DOHH2 (cell line): ENCODE data around the gene RAMP2.

ENCODE experiments used
- H3F3A ChIP-seq: fragments of 200-600 bp; sonication (generic), shearing (Covaris generic); 2 replicates; pipeline ENCODE4 v1.6.0; 2016; ENCODE audit warnings: antibody characterized with exemption, mild to moderate bottlenecking; ENCODE audit not compliant: control insufficient read depth, insufficient read depth
- H3K27ac ChIP-seq: fragments of 200-600 bp; sonication (generic); 2 replicates; pipeline ENCODE4 v1.5.1; 2014; ENCODE audit warnings: low read depth, mild to moderate bottlenecking, low read length, moderate library complexity
- H3K27me3 ChIP-seq: fragments of 200-600 bp; sonication (generic); 2 replicates; pipeline ENCODE4 v1.6.1; 2014; ENCODE audit warnings: mild to moderate bottlenecking, low read length, mixed read lengths; ENCODE audit not compliant: control insufficient read depth
- H3K36me3 ChIP-seq: fragments of 200-600 bp; sonication (generic); 2 replicates; pipeline ENCODE4 v1.6.1; 2014; ENCODE audit warnings: mild to moderate bottlenecking, low read length, moderate library complexity, mixed read lengths; ENCODE audit not compliant: control insufficient read depth
- H3K4me1 ChIP-seq: fragments of 200-600 bp; sonication (generic); 2 replicates; pipeline ENCODE4 v1.6.1; 2014; ENCODE audit warnings: mild to moderate bottlenecking, low read length, mixed read lengths; ENCODE audit not compliant: control insufficient read depth
- H3K4me2 ChIP-seq: fragments of 200-600 bp; sonication (generic); 2 replicates; pipeline ENCODE4 v1.6.0; 2014; ENCODE audit warnings: mild to moderate bottlenecking, low read length, moderate library complexity
- H3K4me3 ChIP-seq: fragments of 200-600 bp; sonication (generic); 2 replicates; pipeline ENCODE4 v1.5.1; 2014; ENCODE audit warnings: mild to moderate bottlenecking, low read length, mixed read lengths
- H3K79me2 ChIP-seq: fragments of 200-600 bp; sonication (generic); 2 replicates; pipeline ENCODE4 v1.6.1; 2014; ENCODE audit warnings: mild to moderate bottlenecking, low read length, mixed read lengths; ENCODE audit not compliant: control insufficient read depth
- H3K9me2 ChIP-seq: fragments of 200-600 bp; sonication (generic); replicated peaks from 2 replicates; pipeline ENCODE4 v1.6.1; 2014; ENCODE audit warnings: mild to moderate bottlenecking, low read length, mixed read lengths; ENCODE audit not compliant: control insufficient read depth
- H3K9me3 ChIP-seq: fragments of 200-600 bp; sonication (generic); 2 replicates; pipeline ENCODE4 v1.6.1; 2014; ENCODE audit warnings: antibody characterized with exemption, low read length, mixed read lengths; ENCODE audit not compliant: control insufficient read depth, insufficient read depth
- H4K20me1 ChIP-seq: fragments of 200-600 bp; sonication (generic); 2 replicates; pipeline ENCODE4 v1.6.0; 2014; ENCODE audit warnings: low read depth, mild to moderate bottlenecking, antibody characterized with exemption, low read length, moderate library complexity; ENCODE audit not compliant: control insufficient read depth, insufficient read depth
- EZH2phosphoT487 ChIP-seq: fragments of 200-600 bp; sonication (generic); IDR thresholded peaks from 2 replicates; pipeline ENCODE4 v1.6.1; 2017; ENCODE audit warnings: borderline replicate concordance, mild to moderate bottlenecking, antibody characterized with exemption, low read length, moderate library complexity, mixed read lengths
- TF ChIP-seq, protein P1 (sequence below): fragments of 200-600 bp; sonication (generic); IDR thresholded peaks from one replicate; pipeline ENCODE4 v1.5.1; 2014; ENCODE audit warnings: antibody characterized with exemption, mild to moderate bottlenecking, low read depth, low read length; ENCODE audit not compliant: poor library complexity, severe bottlenecking

RAMP2 gene

DNA sequence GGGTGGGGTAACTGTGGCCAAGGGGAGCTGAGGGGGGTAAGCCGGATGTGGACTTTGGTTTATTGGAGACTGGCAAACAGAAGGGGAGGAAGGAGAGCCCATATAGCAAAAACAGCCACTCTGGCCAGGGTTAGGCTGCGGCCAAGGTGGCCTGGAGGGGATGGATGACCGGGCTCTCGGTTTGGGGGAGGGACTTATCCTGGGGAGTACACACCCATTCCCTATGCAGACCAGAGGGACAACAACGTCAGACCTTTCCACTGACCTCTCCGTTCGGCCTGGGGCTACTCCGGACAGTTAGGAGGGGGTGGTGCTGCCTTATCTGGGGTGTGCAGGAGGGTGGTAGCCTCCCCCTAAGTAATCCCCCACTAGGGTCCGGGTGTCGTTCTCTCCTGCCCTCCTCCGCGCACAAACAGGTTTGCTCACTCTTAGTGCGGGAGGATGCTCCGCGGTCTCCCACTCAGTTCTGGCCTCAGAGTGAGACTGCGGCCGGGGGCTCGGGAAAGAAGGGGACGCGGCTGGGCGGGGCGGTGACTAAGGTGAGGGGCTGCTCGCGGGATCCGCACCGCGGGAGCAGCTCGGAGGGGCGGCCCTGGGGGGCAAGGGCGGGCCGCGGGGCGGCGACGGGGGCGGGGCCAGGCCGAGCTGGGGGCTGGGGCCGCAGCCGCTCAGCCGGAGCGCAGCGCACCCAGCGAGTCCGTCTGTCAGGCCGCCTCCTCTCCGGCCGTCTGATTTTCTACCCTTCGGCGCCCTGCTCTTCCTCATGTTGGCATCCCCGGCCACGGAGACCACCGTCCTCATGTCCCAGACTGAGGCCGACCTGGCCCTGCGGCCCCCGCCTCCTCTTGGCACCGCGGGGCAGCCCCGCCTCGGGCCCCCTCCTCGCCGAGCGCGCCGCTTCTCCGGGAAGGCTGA is 19.2 kb downstream of the RAMP2 start, which contains the start of gene WNK4:
Gene WNK4 (plus strand): TSS at position 675 of the 915 bp plus-strand sequence. CDS start 89 bp downstream, at position 764.
- no peak within 1 kb of the TSS for H3K4me3 ChIP-seq
- H3K36me3 ChIP-seq, result peaks cover 33% of the 10 kb centered on the region

DNA sequence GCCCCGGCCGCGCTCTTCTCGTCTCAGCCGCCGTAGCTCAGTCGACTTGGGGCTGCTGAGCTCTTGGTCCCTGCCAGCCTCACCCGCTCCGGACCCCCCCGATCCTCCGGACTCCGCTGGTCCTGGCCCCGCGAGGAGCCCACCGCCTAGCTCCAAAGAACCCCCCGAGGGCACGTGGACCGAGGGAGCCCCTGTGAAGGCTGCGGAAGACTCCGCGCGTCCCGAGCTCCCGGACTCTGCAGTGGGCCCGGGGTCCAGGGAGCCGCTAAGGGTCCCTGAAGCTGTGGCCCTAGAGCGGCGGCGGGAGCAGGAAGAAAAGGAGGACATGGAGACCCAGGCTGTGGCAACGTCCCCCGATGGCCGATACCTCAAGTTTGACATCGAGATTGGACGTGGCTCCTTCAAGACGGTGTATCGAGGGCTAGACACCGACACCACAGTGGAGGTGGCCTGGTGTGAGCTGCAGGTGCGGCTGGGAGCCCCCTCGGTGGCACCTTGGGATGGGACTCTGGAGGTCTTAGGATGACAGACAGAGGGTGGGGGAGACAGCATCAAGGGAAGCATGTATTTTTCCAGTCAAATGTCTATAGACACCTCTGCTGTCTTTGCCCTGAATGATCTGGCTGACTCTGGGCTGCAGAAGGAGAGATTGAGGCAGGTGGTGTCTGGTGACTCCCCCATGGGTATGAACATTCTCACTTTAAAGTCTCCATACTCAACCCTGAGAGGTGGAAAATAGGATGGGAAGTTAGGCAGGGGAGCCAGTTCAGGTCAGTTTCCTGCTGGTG is 20.0 kb downstream of the RAMP2 start:
- TF ChIP-seq EZH2phosphoT487, result no peak
- TF ChIP-seq, protein P1, sequence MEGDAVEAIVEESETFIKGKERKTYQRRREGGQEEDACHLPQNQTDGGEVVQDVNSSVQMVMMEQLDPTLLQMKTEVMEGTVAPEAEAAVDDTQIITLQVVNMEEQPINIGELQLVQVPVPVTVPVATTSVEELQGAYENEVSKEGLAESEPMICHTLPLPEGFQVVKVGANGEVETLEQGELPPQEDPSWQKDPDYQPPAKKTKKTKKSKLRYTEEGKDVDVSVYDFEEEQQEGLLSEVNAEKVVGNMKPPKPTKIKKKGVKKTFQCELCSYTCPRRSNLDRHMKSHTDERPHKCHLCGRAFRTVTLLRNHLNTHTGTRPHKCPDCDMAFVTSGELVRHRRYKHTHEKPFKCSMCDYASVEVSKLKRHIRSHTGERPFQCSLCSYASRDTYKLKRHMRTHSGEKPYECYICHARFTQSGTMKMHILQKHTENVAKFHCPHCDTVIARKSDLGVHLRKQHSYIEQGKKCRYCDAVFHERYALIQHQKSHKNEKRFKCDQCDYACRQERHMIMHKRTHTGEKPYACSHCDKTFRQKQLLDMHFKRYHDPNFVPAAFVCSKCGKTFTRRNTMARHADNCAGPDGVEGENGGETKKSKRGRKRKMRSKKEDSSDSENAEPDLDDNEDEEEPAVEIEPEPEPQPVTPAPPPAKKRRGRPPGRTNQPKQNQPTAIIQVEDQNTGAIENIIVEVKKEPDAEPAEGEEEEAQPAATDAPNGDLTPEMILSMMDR, result no peak
- Histone ChIP-seq H3K27ac (no peak overlapping the region), H3K4me2 (no peak overlapping the region)

More for the DNA sequence above, 19.2 kb downstream of the RAMP2 start, which contains the start of gene WNK4:
- Histone ChIP-seq H3K27ac (no peak within 1 kb of the TSS), H3K9me2 (no peaks in the 10 kb centered on the region), H3K4me1 (no peaks in the 10 kb centered on the region), H3K9me3 (no peaks in the 10 kb centered on the region), H4K20me1 (no peaks in the 10 kb centered on the region), H3K79me2 (no peaks in the 10 kb centered on the region), H3K27me3 (peaks cover 38% of the 10 kb centered on the region), H3F3A (no peaks in the 10 kb centered on the region; the same call in 1 of the 2 replicates), H3K4me2 (no peak within 1 kb of the TSS)
- no peak for TF ChIP-seq EZH2phosphoT487
- TF ChIP-seq, protein P1, result no peak

DNA sequence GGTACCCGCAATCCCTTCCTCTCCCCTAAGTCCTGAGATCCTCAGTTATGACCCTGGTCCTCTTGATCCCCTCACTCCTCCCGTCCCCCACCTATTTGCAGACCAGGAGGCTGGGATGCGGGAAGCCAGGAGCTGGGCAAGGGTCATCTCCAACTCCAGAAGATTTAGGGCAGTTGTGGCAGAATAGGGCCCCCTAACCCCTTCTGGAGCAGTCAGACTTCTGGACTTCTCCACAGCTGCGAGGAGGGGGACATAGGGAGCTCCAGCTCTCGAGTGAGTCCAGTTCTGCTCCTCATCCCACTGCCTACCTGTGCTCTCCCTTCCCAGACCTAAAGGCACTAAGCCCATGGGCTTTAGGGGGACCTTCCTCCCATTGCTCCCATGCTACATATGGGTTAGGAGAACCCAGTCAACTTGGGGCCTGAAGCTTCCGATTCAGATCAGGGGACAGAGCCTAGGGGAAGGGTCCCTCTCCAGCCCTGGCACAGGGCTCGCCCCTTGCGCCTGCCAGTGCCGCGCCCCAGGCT is 20.7 kb downstream of the RAMP2 start:
- Histone ChIP-seq H3K9me3 (no peaks in the 10 kb centered on the region), H4K20me1 (no peaks in the 10 kb centered on the region), H3K4me1 (no peaks in the 10 kb centered on the region), H3K4me2 (no peak overlapping the region), H3K79me2 (no peaks in the 10 kb centered on the region), H3K9me2 (no peaks in the 10 kb centered on the region), H3F3A (no peaks in the 10 kb centered on the region; the same call in 1 of the 2 replicates), H3K27me3 (peaks cover 45% of the 10 kb centered on the region), H3K4me3 (no peak overlapping the region), H3K27ac (no peak overlapping the region), H3K36me3 (peaks cover 20% of the 10 kb centered on the region)
- TF ChIP-seq, protein P1, result no peak
- no peak for TF ChIP-seq EZH2phosphoT487

More for the DNA sequence above, 20.0 kb downstream of the RAMP2 start:
- Histone ChIP-seq H3F3A (no peaks in the 10 kb centered on the region; the same call in 1 of the 2 replicates), H3K4me1 (no peaks in the 10 kb centered on the region), H3K9me3 (no peaks in the 10 kb centered on the region), H4K20me1 (no peaks in the 10 kb centered on the region), H3K27me3 (peaks cover 42% of the 10 kb centered on the region), H3K9me2 (no peaks in the 10 kb centered on the region), H3K4me3 (no peak overlapping the region), H3K79me2 (no peaks in the 10 kb centered on the region), H3K36me3 (peaks cover 24% of the 10 kb centered on the region)
